Measurements from ENCODE around the gene MFSD12.

DNA sequence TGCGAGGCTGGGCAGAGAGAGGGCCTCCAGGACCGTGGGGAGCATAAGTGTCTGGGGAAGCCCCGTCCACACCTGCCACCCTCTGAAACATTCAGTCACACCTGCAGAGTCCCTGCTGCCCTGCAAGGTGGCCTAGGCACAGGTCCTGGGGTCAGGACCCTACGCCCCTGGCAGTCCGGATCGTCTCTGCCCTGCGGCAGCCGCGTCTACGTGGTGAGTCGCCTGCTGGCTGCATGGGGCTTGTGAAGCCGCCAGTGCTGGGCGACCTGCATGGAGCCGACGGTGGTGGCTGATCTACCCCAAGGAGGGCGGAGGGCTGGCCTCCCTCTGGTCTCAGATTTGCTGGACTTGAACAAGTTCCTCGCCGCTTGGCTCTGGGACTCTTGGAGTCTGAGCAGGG lies 38.3 kb downstream of the MFSD12 start:
- TF ChIP-seq, protein P1, sequence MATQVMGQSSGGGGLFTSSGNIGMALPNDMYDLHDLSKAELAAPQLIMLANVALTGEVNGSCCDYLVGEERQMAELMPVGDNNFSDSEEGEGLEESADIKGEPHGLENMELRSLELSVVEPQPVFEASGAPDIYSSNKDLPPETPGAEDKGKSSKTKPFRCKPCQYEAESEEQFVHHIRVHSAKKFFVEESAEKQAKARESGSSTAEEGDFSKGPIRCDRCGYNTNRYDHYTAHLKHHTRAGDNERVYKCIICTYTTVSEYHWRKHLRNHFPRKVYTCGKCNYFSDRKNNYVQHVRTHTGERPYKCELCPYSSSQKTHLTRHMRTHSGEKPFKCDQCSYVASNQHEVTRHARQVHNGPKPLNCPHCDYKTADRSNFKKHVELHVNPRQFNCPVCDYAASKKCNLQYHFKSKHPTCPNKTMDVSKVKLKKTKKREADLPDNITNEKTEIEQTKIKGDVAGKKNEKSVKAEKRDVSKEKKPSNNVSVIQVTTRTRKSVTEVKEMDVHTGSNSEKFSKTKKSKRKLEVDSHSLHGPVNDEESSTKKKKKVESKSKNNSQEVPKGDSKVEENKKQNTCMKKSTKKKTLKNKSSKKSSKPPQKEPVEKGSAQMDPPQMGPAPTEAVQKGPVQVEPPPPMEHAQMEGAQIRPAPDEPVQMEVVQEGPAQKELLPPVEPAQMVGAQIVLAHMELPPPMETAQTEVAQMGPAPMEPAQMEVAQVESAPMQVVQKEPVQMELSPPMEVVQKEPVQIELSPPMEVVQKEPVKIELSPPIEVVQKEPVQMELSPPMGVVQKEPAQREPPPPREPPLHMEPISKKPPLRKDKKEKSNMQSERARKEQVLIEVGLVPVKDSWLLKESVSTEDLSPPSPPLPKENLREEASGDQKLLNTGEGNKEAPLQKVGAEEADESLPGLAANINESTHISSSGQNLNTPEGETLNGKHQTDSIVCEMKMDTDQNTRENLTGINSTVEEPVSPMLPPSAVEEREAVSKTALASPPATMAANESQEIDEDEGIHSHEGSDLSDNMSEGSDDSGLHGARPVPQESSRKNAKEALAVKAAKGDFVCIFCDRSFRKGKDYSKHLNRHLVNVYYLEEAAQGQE (IDR thresholded peaks at IDR 0.05; ENCODE audit: low read depth): no peak
- TF ChIP-seq CTCF (IDR thresholded peaks at IDR 0.05 in 2 of 3, conservative IDR thresholded peaks at IDR 0.05 in 1 of 3; ENCODE audit: borderline replicate concordance in 1 of 3, insufficient read depth in 1 of 3, low read depth in 2 of 3, low read length in 2 of 3) (no peak), POLR2A (IDR thresholded peaks at IDR 0.05; ENCODE audit: borderline replicate concordance, extremely low read depth, insufficient read depth, insufficient read length) (no peak), ZFX (IDR thresholded peaks at IDR 0.05) (no peak), POLR2AphosphoS5 (IDR thresholded peaks at IDR 0.05; ENCODE audit: low read depth, low read length) (no peak), EGR1 (IDR thresholded peaks at IDR 0.05; ENCODE audit: low read depth) (no peak), EZH2 (IDR thresholded peaks at IDR 0.05) (no peak), CEBPB (IDR thresholded peaks at IDR 0.05; ENCODE audit: low read depth) (no peak), RAD21 (IDR thresholded peaks at IDR 0.05; ENCODE audit: low read depth) (no peak), SP1 (IDR thresholded peaks at IDR 0.05; ENCODE audit: low read depth) (no peak), EZH2phosphoT487 (IDR thresholded peaks at IDR 0.05; ENCODE audit: borderline replicate concordance) (no peak), ZNF274 (IDR thresholded peaks at IDR 0.05; ENCODE audit: low read depth, low read length) (no peak), YY1 (IDR thresholded peaks at IDR 0.05; ENCODE audit: extremely low read depth, insufficient replicate concordance, low read depth, low read length) (no peak)
- TF ChIP-seq, protein P2, sequence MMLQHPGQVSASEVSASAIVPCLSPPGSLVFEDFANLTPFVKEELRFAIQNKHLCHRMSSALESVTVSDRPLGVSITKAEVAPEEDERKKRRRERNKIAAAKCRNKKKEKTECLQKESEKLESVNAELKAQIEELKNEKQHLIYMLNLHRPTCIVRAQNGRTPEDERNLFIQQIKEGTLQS (IDR thresholded peaks at IDR 0.05): no peak
